Esophagus squamous epithelium (tissue), 5 donors: ENCODE data around the gene TRABD2A. TPM values are rescaled to one million over a fixed set of nuclear protein-coding genes. Genes with fewer than 3 reads are reported as not detected.
A peak's percentile ranks its signal among the peaks of the same experiment; 100 is the strongest.

Experiments
- DNase-seq: peaks from one replicate; lab custom pipeline; 2025; lab: John Stamatoyannopoulos, UW
- H3K27ac ChIP-seq, 4 donors: fragments of 200-600 bp; sonication (generic); one replicate each; pipeline ENCODE4 v1.5.1; 2016 to 2019; ENCODE audit warnings: mild to moderate bottlenecking in 1 of 4
- H3K27me3 ChIP-seq, 4 donors: fragments of 200-600 bp; sonication (generic); 1 replicate in 3 of 4; 2 replicates in 1 of 4; pipeline versions ENCODE4 v1.5.1 to v1.6.0; 2017 to 2021; ENCODE audit warnings: antibody characterized with exemption in 1 of 4
- H3K36me3 ChIP-seq, 3 donors: fragments of 200-600 bp; sonication (generic); one replicate each; pipeline ENCODE4 v1.5.1; 2016 to 2019
- H3K4me1 ChIP-seq, 3 donors: fragments of 200-600 bp; sonication (generic); one replicate each; pipeline ENCODE4 v1.5.1; 2017 to 2019
- H3K4me3 ChIP-seq, 4 donors: fragments of 200-600 bp; sonication (generic); 1 replicate in 3 of 4; 2 replicates in 1 of 4; pipeline ENCODE4 v1.5.1; 2016 to 2019; ENCODE audit warnings: mild to moderate bottlenecking in 2 of 4, moderate library complexity in 1 of 4
- H3K9me3 ChIP-seq, 3 donors: fragments of 200-600 bp; sonication (generic); one replicate each; pipeline ENCODE4 v1.5.1; 2016 to 2019
- POLR2A ChIP-seq, 4 donors: fragments of 450-650 bp; IDR thresholded peaks; one replicate each; pipeline ENCODE4 v1.6.1; 2017; ENCODE audit warnings: antibody characterized with exemption in 4 of 4, mild to moderate bottlenecking in 4 of 4, moderate library complexity in 3 of 4
- WGBS, 2 donors: methylation state at CpG; one replicate each; pipeline ENCODE4 v1.1.5; 2018; 5-methylcytosine and 5-hydroxymethylcytosine counted together
- intact Hi-C: fragments of 100-400 bp; cut with DNase I; formaldehyde crosslinking; loops from one replicate; pipeline ENCODE4 v1.15.0; 2022
- total RNA-seq, 4 donors: library from RNA; depleted of rRNA; stranded (reverse); fragments of >200 nt; gene quantifications; one replicate each; pipeline ENCODE4 v1.1.0, GENCODE V29; 2016
- TF ChIP-seq, protein P1 (sequence below), 6 experiments: fragments of 450-650 bp in 4 of 6; fragments of 200-600 bp in 2 of 6; sonication (generic) in 2 of 6; IDR thresholded peaks; one replicate each; pipeline ENCODE4 v1.5.1; 2016 to 2019; ENCODE audit warnings: antibody characterized with exemption in 6 of 6, mild to moderate bottlenecking in 4 of 6, moderate library complexity in 4 of 6
- donor health status: DM: yes; HTN: yes; CAD: no.

TRABD2A gene
- total RNA-seq, 4 donors from 2014 or later, result 0.53 to 1.8 (median 0.76) TPM; not detected in 1

DNA sequence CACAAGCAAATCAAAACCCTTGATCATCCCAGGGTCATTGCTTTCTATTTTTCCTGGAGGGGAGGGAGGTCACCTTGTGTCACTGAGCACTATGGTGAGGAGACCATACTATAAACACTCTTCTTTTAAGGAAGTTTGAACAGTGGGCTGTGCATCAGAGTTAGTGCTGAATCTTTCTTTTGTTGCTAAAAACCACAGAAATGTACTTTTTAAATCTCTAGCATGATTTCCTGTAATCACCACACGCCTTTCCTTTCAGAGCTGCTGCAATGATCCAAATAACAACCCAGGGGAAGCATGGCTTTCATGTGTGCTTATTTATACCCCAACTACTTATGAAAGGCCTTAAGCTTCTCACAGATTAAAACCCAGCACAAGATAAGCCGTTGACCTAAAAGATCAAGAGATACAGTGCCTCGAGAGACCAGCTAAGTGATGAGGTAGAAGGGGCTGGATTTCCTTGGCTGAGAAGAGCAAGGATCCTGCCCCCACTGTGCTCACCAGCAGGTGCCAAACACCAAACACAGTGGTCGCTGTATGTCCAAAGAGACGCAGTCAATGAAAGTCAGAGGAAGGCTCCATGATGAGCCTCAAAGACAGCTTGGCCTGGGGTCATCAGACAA is 34.7 kb downstream of the TRABD2A start:
- Histone ChIP-seq H3K4me3 (no peak overlapping the region), H3K4me1 (peaks cover 0 to 7% (median 7%) of the 10 kb centered on the region in 3 donors), H3K27me3 (no peaks in the 10 kb centered on the region), H3K9me3 (no peaks in the 10 kb centered on the region), H3K27ac (peak overlapping the region in 3 of 4 donors; percentile 34 to 71 (median 63)), H3K36me3 (no peaks in the 10 kb centered on the region)
- WGBS, 2 donors, result 20 to 32% methylated on average over 5 of the region's 5 CpGs
- intact Hi-C loops, result no loop called here
- no peak for TF ChIP-seq POLR2A (IDR thresholded peaks at IDR 0.05)
- TF ChIP-seq, protein P1, sequence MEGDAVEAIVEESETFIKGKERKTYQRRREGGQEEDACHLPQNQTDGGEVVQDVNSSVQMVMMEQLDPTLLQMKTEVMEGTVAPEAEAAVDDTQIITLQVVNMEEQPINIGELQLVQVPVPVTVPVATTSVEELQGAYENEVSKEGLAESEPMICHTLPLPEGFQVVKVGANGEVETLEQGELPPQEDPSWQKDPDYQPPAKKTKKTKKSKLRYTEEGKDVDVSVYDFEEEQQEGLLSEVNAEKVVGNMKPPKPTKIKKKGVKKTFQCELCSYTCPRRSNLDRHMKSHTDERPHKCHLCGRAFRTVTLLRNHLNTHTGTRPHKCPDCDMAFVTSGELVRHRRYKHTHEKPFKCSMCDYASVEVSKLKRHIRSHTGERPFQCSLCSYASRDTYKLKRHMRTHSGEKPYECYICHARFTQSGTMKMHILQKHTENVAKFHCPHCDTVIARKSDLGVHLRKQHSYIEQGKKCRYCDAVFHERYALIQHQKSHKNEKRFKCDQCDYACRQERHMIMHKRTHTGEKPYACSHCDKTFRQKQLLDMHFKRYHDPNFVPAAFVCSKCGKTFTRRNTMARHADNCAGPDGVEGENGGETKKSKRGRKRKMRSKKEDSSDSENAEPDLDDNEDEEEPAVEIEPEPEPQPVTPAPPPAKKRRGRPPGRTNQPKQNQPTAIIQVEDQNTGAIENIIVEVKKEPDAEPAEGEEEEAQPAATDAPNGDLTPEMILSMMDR (IDR thresholded peaks at IDR 0.05), result no peak
- no peak for DNase-seq

DNA sequence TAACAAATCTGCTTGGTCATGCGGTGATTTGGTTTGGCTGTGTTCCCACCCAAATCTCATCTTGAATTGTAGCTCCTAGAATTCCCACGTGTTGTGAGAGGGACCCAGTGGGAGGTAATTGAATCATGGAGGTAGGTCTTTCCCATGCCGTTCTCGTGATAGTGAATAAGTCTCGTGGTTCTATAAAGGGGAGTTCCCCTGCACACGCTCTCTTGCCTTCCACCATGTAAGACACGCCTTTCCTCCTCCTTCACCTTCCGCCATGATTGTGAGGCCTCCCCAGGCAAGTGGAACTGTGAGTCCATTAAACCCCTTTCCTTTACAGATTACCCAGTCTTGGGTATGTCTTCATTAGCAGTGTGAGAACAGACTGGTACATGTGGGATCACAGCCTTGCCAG is 36.7 kb downstream of the TRABD2A start:
- H3K27me3 ChIP-seq, result no peaks in the 10 kb centered on the region
- H3K27ac ChIP-seq, result no peak overlapping the region
- intact Hi-C loops, result no loop called here
- H3K4me3 ChIP-seq, result no peak overlapping the region
- peaks cover 0 to 7% (median 7%) of the 10 kb centered on the region in 3 donors for H3K4me1 ChIP-seq
- H3K36me3 ChIP-seq, result no peaks in the 10 kb centered on the region
- TF ChIP-seq POLR2A (IDR thresholded peaks at IDR 0.05), result no peak
- TF ChIP-seq, protein P1 (IDR thresholded peaks at IDR 0.05), result no peak
- WGBS, 2 donors, result 80 to 91% methylated on average over 8 of the region's 8 CpGs
- H3K9me3 ChIP-seq, result no peaks in the 10 kb centered on the region
- DNase-seq, result no peak

DNA sequence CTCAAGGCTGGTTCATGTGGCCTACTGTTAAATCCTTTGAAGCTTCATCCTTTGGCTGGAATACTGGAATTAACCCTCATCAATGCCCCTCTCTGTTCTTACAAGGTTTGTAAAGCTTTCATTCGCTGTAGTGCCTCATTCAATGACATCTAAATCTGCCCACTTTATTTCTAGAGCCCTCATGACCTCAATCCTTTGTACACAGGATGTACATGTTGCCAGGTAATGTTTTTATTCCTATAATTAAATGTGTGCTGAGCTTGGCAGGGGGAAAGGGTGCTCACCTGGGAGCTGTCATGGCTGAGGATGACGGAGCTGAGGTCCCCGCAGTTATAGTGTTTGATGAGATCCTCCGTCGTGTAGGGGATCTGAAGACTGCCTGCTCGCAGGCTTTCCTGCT is 39.3 kb downstream of the TRABD2A start:
- Histone ChIP-seq H3K36me3 (no peaks in the 10 kb centered on the region), H3K9me3 (no peaks in the 10 kb centered on the region), H3K4me1 (peaks cover 0 to 7% (median 2%) of the 10 kb centered on the region in 3 donors), H3K4me3 (no peak overlapping the region), H3K27me3 (no peaks in the 10 kb centered on the region), H3K27ac (no peak overlapping the region)
- intact Hi-C loops, result no loop called here
- no peak for DNase-seq
- 84% methylated on average over 4 to 6 of the region's 6 CpGs for WGBS, 2 donors
- TF ChIP-seq, protein P1 (IDR thresholded peaks at IDR 0.05), result no peak
- TF ChIP-seq POLR2A (IDR thresholded peaks at IDR 0.05), result no peak

DNA sequence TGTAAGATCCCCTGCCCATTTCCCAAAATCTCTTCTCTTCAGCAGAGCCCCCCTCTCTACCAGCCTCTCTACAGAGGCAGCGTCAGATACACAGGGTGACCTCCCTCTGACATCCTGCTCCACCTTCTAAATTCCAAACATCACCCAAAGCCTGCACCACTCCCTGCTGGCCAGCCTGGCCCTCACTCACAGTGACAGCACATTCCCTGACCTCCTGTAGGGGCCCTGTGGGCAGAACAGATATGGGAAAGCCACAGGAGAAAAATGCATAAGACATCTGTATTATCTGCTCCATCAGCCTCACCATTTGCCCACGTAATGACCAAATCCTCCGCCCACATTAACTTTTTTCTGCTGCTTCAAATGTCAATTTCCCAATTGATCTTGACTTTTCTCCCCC is 40.6 kb downstream of the TRABD2A start:
- no peak for DNase-seq
- intact Hi-C loops, result no loop called here
- Histone ChIP-seq H3K4me1 (peaks cover 0 to 3% (median 0%) of the 10 kb centered on the region in 3 donors), H3K27ac (no peak overlapping the region), H3K36me3 (no peaks in the 10 kb centered on the region), H3K4me3 (no peak overlapping the region), H3K9me3 (peaks cover 0 to 6% (median 0%) of the 10 kb centered on the region in 3 donors), H3K27me3 (no peaks in the 10 kb centered on the region)
- 47 to 70% methylated on average over 3 of the region's 3 CpGs for WGBS, 2 donors
- TF ChIP-seq, protein P1 (IDR thresholded peaks at IDR 0.05), result no peak
- no peak for TF ChIP-seq POLR2A (IDR thresholded peaks at IDR 0.05)

DNA sequence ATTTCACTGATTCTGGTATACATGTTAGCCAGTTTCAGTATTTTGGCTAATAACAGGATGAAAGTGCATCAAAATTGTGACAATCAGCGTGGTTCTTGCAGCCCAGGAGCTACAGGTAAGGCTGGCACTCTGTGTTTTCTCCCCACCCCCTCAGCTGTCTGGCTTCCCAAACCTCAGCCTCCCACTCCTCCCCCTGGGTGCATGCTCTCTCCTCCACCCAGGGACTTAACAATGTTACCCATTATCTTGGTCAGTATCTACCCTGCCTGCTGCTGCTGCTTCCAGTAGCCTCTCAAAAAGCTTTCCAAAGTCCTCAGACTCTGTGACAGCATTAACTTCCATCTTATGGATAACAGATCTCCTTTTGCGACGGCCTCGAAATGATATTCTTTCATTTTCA is 41.0 kb downstream of the TRABD2A start:
- Histone ChIP-seq H3K27ac (no peak overlapping the region), H3K9me3 (peaks cover 0 to 8% (median 0%) of the 10 kb centered on the region in 3 donors), H3K4me1 (no peaks in the 10 kb centered on the region), H3K4me3 (no peak overlapping the region), H3K36me3 (no peaks in the 10 kb centered on the region), H3K27me3 (no peaks in the 10 kb centered on the region)
- intact Hi-C loops, result no loop called here
- DNase-seq, result no peak
- TF ChIP-seq, protein P1 (IDR thresholded peaks at IDR 0.05), result no peak
- TF ChIP-seq POLR2A (IDR thresholded peaks at IDR 0.05), result no peak
- 76 to 92% methylated on average over 4 of the region's 4 CpGs for WGBS, 2 donors
